Upper lobe of right lung (tissue), 1 donor: ENCODE data around the gene SYPL1. TPM values are rescaled to one million over a fixed set of nuclear protein-coding genes. Genes with fewer than 3 reads are reported as not detected.

Experiments used
- ATAC-seq: fragments of 200-7000 bp; cut with Tn5 transposase; one replicate; pipeline ENCODE4 v1.9.1; 2020; ENCODE audit warnings: mild to moderate bottlenecking, moderate library complexity
- DNase-seq: peaks from one replicate; pipeline ENCODE4 v3.0.0-alpha.2; 2020
- H3K27ac ChIP-seq: fragments of 200-600 bp; one replicate; pipeline ENCODE4 v1.8.0; 2022
- H3K27me3 ChIP-seq: fragments of 200-600 bp; one replicate; pipeline ENCODE4 v1.8.0; 2022; ENCODE audit warnings: mild to moderate bottlenecking
- H3K36me3 ChIP-seq: fragments of 200-600 bp; one replicate; pipeline ENCODE4 v1.8.0; 2022
- H3K4me1 ChIP-seq: fragments of 200-600 bp; one replicate; pipeline ENCODE4 v1.8.0; 2022
- H3K4me3 ChIP-seq: fragments of 200-600 bp; one replicate; pipeline ENCODE4 v1.8.0; 2022; ENCODE audit warnings: mild to moderate bottlenecking
- H3K9me3 ChIP-seq: fragments of 200-600 bp; one replicate; pipeline ENCODE4 v1.8.0; 2022
- intact Hi-C: fragments of 100-400 bp; cut with DNase I; formaldehyde crosslinking; loops from one replicate; pipeline ENCODE4 v1.11.0; 2022
- total RNA-seq: library from RNA; stranded (reverse); fragmentation: NEBNext Ultra II Directional; extraction: Animal tissue kit (Norgen Biotek cat#: 25700); gene quantifications from one replicate; pipeline ENCODE4 v1.2.1, GENCODE V29; 2021
- TF ChIP-seq, protein P1 (sequence below): fragments of 200-600 bp; IDR thresholded peaks from one replicate; pipeline ENCODE4 v1.8.0; 2022; ENCODE audit warnings: antibody characterized with exemption
- donor health status: DM: no; HTN: yes; CAD: no; lungs with severe emphysema.

SYPL1 gene
- total RNA-seq, 1 donor from 2014 or later = 92.4 TPM

GRCh38 chr7:106110885-106111654 lies 1.0 kb downstream of the SYPL1 start:
- H3K9me3 ChIP-seq = no peaks in the 10 kb centered on the region
- ATAC-seq = no peak
- TF ChIP-seq, protein P1, sequence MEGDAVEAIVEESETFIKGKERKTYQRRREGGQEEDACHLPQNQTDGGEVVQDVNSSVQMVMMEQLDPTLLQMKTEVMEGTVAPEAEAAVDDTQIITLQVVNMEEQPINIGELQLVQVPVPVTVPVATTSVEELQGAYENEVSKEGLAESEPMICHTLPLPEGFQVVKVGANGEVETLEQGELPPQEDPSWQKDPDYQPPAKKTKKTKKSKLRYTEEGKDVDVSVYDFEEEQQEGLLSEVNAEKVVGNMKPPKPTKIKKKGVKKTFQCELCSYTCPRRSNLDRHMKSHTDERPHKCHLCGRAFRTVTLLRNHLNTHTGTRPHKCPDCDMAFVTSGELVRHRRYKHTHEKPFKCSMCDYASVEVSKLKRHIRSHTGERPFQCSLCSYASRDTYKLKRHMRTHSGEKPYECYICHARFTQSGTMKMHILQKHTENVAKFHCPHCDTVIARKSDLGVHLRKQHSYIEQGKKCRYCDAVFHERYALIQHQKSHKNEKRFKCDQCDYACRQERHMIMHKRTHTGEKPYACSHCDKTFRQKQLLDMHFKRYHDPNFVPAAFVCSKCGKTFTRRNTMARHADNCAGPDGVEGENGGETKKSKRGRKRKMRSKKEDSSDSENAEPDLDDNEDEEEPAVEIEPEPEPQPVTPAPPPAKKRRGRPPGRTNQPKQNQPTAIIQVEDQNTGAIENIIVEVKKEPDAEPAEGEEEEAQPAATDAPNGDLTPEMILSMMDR = no peak
- peak overlapping the region; percentile 66 for H3K4me3 ChIP-seq
- intact Hi-C loops = no loop called here
- DNase-seq = no peak
- H3K36me3 ChIP-seq = no peaks in the 10 kb centered on the region
- H3K4me1 ChIP-seq = peaks cover 34% of the 10 kb centered on the region
- H3K27me3 ChIP-seq = no peaks in the 10 kb centered on the region
- H3K27ac ChIP-seq = peak overlapping the region; percentile 96

- H3K36me3 ChIP-seq = no peaks in the 10 kb centered on the region
- ATAC-seq = no peak
- H3K9me3 ChIP-seq = no peaks in the 10 kb centered on the region
- H3K4me1 ChIP-seq = peaks cover 34% of the 10 kb centered on the region
- H3K27me3 ChIP-seq = no peaks in the 10 kb centered on the region
- H3K4me3 ChIP-seq = peak overlapping the region; percentile 66
- no peak overlapping the region for H3K27ac ChIP-seq
- intact Hi-C loops = no loop called here
- no peak for DNase-seq
- TF ChIP-seq, protein P1 = no peak
Observed at GRCh38 chr7:106110238-106110560, 1.9 kb downstream of the SYPL1 start.

GRCh38 chr7:106109521-106110237 lies 2.4 kb downstream of the SYPL1 start:
- intact Hi-C loops = no loop called here
- no peaks in the 10 kb centered on the region for H3K27me3 ChIP-seq
- TF ChIP-seq, protein P1 = no peak
- no peaks in the 10 kb centered on the region for H3K9me3 ChIP-seq
- no peak for ATAC-seq
- H3K4me3 ChIP-seq = peak overlapping the region; percentile 66
- no peak overlapping the region for H3K27ac ChIP-seq
- no peaks in the 10 kb centered on the region for H3K36me3 ChIP-seq
- no peak for DNase-seq
- H3K4me1 ChIP-seq = peaks cover 34% of the 10 kb centered on the region

DNA sequence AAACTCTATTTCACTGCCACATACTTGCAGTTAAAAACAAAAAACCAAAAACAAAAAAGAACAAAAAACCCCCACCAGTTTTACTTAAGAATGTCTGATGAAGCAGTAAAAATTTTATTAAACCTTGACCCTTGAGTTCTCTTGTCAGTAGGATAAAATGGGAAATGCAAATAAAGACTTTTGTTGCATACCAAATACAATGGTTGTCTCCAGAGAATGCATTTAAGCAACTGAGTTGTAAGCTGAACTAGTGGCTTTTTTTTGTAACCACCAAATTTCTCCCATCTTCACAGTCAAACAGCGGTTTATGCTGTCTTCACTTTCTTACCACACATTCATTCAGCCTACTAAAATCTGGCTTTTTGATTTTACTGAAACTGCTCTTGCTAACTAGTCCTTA lies 3.1 kb downstream of the SYPL1 start:
- TF ChIP-seq, protein P1 = no peak
- Histone ChIP-seq H3K27ac (no peak overlapping the region), H3K36me3 (no peaks in the 10 kb centered on the region), H3K4me1 (peaks cover 36% of the 10 kb centered on the region), H3K4me3 (no peak overlapping the region), H3K9me3 (no peaks in the 10 kb centered on the region), H3K27me3 (no peaks in the 10 kb centered on the region)
- ATAC-seq (no peak), DNase-seq (no peak)
- intact Hi-C loops = no loop called here

DNA sequence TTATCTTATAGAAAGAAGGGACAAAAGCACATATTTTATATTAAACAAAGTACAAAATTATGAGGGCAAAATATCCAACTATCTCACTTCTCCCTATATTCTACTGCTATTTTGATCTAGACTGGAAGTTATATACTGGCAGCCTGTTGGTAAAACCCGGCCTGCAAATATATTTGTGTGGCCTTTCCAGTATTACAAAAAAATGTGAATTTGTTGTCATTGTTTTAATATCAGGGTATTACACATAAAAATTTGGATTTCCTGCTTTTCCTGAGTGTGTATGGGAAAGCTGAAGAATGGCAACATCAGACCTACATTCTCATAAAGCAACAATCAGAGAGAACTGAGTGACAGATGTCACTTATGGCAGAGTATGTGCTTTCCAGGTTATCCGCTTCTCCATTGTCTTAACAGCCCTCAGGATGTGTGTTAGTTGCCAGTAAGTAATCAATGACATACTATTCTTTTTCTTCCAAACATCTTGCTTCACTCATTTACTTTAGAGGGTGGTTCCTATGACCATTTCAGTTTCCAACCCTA lies 7.3 kb downstream of the SYPL1 start:
- TF ChIP-seq, protein P1 = no peak
- ATAC-seq (no peak), DNase-seq (no peak)
- H3K4me3 ChIP-seq = no peak overlapping the region
- no peaks in the 10 kb centered on the region for H3K36me3 ChIP-seq
- H3K4me1 ChIP-seq = peaks cover 33% of the 10 kb centered on the region
- intact Hi-C loops = no loop called here
- H3K27me3 ChIP-seq = no peaks in the 10 kb centered on the region
- no peaks in the 10 kb centered on the region for H3K9me3 ChIP-seq
- H3K27ac ChIP-seq = no peak overlapping the region
